Activated CD4-positive, alpha-beta T cell treated with anti-CD3 and anti-CD28 coated beads, Interleukin-10, Interleukin-2, amounts not matched to agents 100 ng/mL and 50 ng/mL, durations not matched to agents 16 hours and 8 hours (primary cell): ENCODE measurements around the gene CAND1.

ENCODE experiments used
- DNase-seq: peaks from one replicate; pipeline ENCODE4 v3.0.0-alpha.2; 2020

CAND1 gene

GRCh38 chr12:67268896-67269632 lies at the start of gene CAND1:
TSS of gene CAND1 (plus strand) at chr12:67269358. CDS start at chr12:67269718, 360 bp downstream.
- peak; percentile 98 for DNase-seq

GRCh38 chr12:67220065-67220464 lies 49.1 kb upstream of the CAND1 start:
- DNase-seq = no peak

GRCh38 chr12:67222302-67222701 lies 46.9 kb upstream of the CAND1 start:
- DNase-seq = no peak

GRCh38 chr12:67223225-67223624 lies 45.9 kb upstream of the CAND1 start:
- no peak for DNase-seq

GRCh38 chr12:67237231-67237630 lies 31.9 kb upstream of the CAND1 start:
- no peak for DNase-seq

GRCh38 chr12:67239061-67239460 lies 30.1 kb upstream of the CAND1 start:
- no peak for DNase-seq

- DNase-seq = no peak
Measured at GRCh38 chr12:67241482-67241881, 27.7 kb upstream of the CAND1 start.

GRCh38 chr12:67243260-67243659 lies 25.9 kb upstream of the CAND1 start:
- no peak for DNase-seq

GRCh38 chr12:67245571-67245970 lies 23.6 kb upstream of the CAND1 start:
- DNase-seq = no peak

GRCh38 chr12:67251012-67251411 lies 18.1 kb upstream of the CAND1 start:
- no peak for DNase-seq

- no peak for DNase-seq
Measured at GRCh38 chr12:67254372-67255026, 14.7 kb upstream of the CAND1 start.

- DNase-seq = no peak
Measured at GRCh38 chr12:67256649-67257048, 12.5 kb upstream of the CAND1 start.

- no peak for DNase-seq
Measured at GRCh38 chr12:67263471-67263870, 5.7 kb upstream of the CAND1 start.

GRCh38 chr12:67268335-67268895 lies 743 bp upstream of the CAND1 start:
- peak; percentile 96 for DNase-seq

- DNase-seq = peak; percentile 41
Measured at GRCh38 chr12:67269633-67270573, 745 bp downstream of the CAND1 start.

- DNase-seq = no peak
Measured at GRCh38 chr12:67270622-67271021, 1.5 kb downstream of the CAND1 start.

GRCh38 chr12:67271976-67272375 lies 2.8 kb downstream of the CAND1 start:
- DNase-seq = no peak

GRCh38 chr12:67274186-67274585 lies 5.0 kb downstream of the CAND1 start:
- no peak for DNase-seq

- no peak for DNase-seq
Measured at GRCh38 chr12:67275380-67275913, 6.3 kb downstream of the CAND1 start.

- DNase-seq = no peak
Measured at GRCh38 chr12:67276421-67276820, 7.3 kb downstream of the CAND1 start.

- no peak for DNase-seq
Measured at GRCh38 chr12:67279637-67280036, 10.5 kb downstream of the CAND1 start.

- DNase-seq = no peak
Measured at GRCh38 chr12:67280088-67280487, 10.9 kb downstream of the CAND1 start.

- no peak for DNase-seq
Measured at GRCh38 chr12:67280572-67280971, 11.4 kb downstream of the CAND1 start.
